Stimulated activated naive CD4-positive, alpha-beta T cell (primary cell): Measurements from ENCODE around the gene SRD5A1.

ENCODE experiments used
- DNase-seq, 6 experiments: peaks; one replicate each; lab custom pipeline; 2025; lab: John Stamatoyannopoulos, UW

The SRD5A1 gene

GRCh38 chr5:6604341-6604740 lies 28.9 kb upstream of the SRD5A1 start:
- no peak for DNase-seq

- no peak for DNase-seq
Measured at GRCh38 chr5:6604946-6605345, 28.3 kb upstream of the SRD5A1 start.

GRCh38 chr5:6606884-6607558 lies 26.2 kb upstream of the SRD5A1 start:
- no peak for DNase-seq

- DNase-seq = no peak
Measured at GRCh38 chr5:6607559-6607936, 25.7 kb upstream of the SRD5A1 start.

- no peak for DNase-seq
Measured at GRCh38 chr5:6608016-6608415, 25.2 kb upstream of the SRD5A1 start.

- DNase-seq = no peak
Measured at GRCh38 chr5:6611334-6612256, 21.6 kb upstream of the SRD5A1 start.

GRCh38 chr5:6615034-6615815 lies 18.0 kb upstream of the SRD5A1 start:
- DNase-seq = no peak

- no peak for DNase-seq
Measured at GRCh38 chr5:6616632-6617031, 16.6 kb upstream of the SRD5A1 start.

GRCh38 chr5:6623228-6623627 lies 10.0 kb upstream of the SRD5A1 start:
- no peak for DNase-seq

- no peak for DNase-seq
Measured at GRCh38 chr5:6623941-6624340, 9.3 kb upstream of the SRD5A1 start.

GRCh38 chr5:6626508-6626907 lies 6.7 kb upstream of the SRD5A1 start:
- no peak for DNase-seq

- no peak for DNase-seq
Measured at GRCh38 chr5:6631441-6631840, 1.8 kb upstream of the SRD5A1 start.

- DNase-seq = no peak
Measured at GRCh38 chr5:6632324-6632887, 834 bp upstream of the SRD5A1 start.

- peak in 3 of 6 experiments; percentile 21 to 35 (median 29) for DNase-seq
Measured at GRCh38 chr5:6633469-6634245, 417 bp downstream of the SRD5A1 start.

- DNase-seq = no peak
Measured at GRCh38 chr5:6634306-6634705, 1.1 kb downstream of the SRD5A1 start.

- DNase-seq = no peak
Measured at GRCh38 chr5:6634788-6635430, 1.7 kb downstream of the SRD5A1 start.

GRCh38 chr5:6636293-6636692 lies 3.1 kb downstream of the SRD5A1 start:
- DNase-seq = no peak

GRCh38 chr5:6637022-6637421 lies 3.8 kb downstream of the SRD5A1 start:
- no peak for DNase-seq

- no peak for DNase-seq
Measured at GRCh38 chr5:6637590-6637989, 4.3 kb downstream of the SRD5A1 start.

GRCh38 chr5:6638236-6638635 lies 5.0 kb downstream of the SRD5A1 start:
- no peak for DNase-seq

- no peak for DNase-seq
Measured at GRCh38 chr5:6642655-6643054, 9.4 kb downstream of the SRD5A1 start.
